ENCODE data around the gene WNT9B.

Gene WNT9B

DNA sequence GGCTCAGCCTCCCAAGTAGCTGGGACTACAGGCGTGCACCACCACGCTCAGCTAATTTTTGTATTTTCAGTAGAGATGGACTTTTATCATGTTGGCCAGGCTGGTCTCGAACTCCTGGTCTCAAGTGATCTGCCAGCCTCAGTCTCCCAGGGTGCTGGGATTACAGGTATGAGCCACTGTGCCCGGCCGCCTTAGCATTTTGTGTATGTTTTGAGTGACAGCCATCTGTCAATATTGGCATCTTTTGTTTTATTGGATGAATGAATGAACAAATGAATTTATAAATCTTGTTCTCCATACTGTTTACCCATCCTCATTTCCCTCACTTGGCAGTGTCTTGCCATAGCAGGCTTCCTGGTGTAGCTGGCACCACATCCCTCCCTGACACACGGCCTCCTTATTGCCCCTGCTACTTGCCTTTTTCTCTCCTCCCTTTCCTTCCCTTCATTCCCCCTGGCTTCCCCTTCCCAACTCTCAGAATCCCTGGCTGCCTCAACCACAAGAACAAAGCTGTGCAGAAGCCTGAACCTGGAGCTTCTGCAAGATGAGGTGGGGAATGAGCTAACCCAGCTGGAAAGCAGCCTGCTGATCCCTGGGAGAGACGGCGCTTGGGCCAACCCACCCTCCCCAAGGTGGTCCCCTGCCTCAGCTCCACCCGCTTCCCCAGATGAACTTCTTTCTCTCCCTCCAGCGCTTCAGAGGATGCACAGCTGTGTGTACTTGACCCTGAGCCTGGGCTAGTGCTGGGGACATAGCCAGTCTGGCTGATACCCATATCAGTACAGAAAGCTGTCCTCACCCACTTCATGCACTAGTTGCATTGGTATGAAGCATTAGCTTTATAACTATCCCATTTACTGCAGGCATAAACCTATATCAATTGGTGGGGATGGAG, 34.3 kb downstream of the WNT9B start:
- no peak for DNase-seq

GRCh38 chr17:46886310-46886663, 34.9 kb downstream of the WNT9B start:
- DNase-seq: no peak

- DNase-seq: no peak
Observed at GRCh38 chr17:46887717-46888116, 36.3 kb downstream of the WNT9B start.

GRCh38 chr17:46888727-46889126, 37.3 kb downstream of the WNT9B start:
- no peak for DNase-seq

- no peak for DNase-seq
Observed at GRCh38 chr17:46889519-46889918, 38.1 kb downstream of the WNT9B start.

DNA sequence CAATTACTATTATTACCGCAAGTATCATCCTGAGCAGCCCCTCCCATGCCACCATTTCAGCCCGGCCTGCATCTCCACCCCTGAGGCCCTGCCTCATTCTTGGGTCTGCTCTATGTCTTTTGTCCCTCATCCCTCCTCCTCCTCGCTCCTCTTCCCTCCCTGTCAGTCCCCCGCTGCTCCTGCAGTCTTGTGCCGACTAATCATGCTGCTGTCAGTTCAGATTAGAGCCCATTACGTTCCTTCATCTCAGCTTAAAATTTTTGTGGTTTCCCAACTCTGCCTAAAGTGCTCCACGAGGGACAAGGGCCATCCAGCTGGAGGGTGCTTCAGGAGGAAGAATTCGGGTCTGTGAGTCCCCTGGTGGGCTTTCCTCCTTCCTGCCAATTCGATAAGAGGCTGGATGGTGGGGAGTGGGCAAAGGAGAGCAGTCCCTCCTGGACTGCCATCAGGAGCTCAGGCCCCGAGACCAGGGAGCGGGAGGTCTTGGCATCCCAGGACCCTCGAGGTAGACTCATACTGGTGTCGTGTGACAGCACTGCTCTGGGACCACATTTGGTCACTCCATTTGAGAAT, 38.7 kb downstream of the WNT9B start:
- DNase-seq: no peak

DNA sequence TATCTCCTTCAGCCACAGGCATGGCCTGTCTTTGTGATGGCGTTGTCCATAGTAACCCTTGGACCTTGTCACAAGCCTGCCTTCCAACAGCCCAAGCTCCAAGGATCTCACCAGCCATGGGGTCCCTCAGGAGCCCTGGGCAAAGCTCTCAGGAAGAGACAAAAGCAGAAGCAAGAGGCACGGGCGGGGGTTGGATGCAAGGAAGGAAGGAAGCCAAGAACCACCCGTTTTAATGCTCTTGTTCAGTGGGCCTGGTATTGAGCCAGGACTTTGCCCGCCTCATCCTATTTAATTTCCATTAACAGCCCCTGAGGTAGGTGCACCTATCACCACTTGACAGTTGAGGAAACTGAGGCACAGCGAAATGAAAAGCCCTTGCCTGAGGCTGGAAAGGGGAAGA, 39.3 kb downstream of the WNT9B start:
- DNase-seq: no peak

DNA sequence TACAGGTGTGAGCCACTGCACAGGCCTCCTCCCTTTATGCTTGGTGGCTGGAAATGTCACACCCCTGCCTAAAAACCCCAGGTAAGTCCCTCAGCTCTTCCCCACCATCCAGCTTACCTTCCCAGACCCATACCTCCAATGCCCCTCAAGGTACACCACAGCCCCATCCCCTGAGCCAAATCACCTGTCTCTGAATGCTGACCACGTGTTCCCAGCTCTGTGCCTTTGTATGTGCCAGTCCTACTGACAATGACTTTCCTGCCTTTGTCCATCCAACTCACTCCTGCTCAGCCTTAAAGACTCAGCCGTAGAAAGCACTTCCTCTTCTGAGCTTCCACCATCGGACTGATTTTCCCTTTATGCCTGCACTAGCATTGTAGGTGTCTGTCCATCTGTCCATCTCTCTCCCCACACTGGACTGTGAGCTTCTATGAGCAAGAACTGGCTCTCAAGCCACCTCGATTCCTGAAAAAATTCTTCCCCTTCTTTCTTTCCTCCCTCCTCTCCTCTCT, 40.9 kb downstream of the WNT9B start:
- DNase-seq: no peak

- no peak for DNase-seq
Observed at GRCh38 chr17:46894024-46894423, 42.6 kb downstream of the WNT9B start.

DNA sequence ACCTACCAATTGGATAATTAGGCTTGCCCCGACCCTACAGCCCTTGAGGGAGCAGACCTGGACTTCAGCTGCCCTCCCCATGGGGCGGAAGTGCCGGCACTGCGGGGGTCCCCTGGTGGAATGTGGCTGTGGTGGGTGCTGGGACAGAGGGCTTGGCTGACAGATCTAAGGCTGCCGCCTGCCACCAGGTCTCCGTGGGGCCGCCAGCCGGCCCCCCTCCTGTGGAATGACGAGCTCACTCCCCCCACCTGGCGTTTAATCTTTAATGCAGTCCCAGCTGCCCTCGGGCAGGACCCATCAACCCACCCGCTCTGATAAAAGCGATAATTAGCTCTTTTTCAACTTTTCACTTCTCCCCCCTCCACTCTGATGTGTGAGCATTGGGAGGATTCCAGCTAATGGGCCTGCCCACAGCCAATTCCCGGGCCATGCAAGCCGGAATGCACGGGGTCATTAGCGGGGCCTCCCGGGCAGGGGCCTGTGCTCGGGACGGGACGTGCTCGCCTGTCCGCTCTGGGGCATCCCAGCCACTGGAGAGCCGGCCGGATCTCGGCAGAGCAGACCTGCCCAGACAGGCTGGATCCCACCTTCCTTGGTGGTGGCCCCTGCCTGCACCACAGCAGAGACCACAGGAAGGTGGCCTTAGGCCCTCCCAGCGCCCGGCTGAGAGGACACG, 43.2 kb downstream of the WNT9B start:
- no peak for DNase-seq

- DNase-seq: no peak
Observed at GRCh38 chr17:46895171-46895570, 43.8 kb downstream of the WNT9B start.

DNA sequence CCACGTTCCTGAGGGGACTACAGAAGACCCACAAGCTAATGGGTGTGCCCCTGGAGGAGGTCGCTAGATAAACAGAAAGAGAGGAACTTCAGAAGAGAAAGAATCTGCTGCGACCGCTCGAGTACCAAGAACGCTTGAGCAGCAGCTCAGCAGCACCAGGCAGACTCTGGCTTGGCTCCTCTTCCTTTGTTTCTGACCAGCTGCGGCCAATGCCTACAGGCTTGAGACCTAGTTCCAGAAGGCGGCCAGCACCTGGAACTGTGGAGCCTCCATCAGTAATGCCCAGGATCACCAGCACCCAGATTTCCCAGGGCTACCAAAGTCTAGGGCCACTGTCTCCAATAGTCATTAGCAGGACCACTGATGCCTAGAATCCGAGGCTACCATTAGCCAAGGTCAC, 45.6 kb downstream of the WNT9B start:
- no peak for DNase-seq

- DNase-seq: no peak
Observed at GRCh38 chr17:46898364-46898763, 47.0 kb downstream of the WNT9B start.

DNA sequence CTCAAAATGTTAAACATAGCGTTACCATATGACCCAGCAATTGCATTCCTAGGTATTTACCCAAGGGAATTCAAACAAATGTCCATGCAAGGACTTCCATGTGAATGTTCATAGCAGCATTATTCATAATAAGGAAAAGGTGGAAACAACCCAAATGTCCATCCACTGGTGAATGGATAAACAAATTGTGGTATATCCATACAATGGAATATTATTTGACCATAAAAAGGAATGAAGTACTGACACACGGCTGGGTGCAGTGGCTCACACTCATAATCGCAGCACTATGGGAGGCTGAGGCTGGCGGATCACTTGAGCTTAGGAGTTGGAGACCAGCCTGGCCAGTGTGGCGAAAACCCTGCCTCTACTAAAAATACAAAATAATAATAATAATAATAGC, 47.5 kb downstream of the WNT9B start:
- no peak for DNase-seq

DNA sequence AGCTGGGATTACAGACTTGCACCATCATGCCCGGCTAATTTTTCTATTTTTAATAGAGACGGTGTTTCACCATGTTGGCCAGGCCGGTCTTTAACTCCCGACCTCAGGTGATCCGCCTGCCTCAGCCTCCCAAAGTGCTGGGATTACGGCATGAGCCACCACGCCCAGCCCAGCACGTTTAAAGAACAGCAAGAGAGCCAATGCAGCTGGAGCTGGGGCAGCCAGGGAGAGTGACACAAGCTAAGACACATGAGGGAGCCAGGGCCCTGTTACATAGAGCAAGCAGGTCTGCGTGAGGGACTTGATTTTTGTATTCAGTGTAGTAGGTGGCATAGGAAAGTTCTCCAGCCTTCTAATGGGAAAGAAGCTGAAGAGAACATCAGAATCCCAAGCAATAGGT, 49.9 kb downstream of the WNT9B start:
- no peak for DNase-seq

GRCh38 chr17:46903762-46904672, 52.6 kb downstream of the WNT9B start:
- DNase-seq: no peak

DNA sequence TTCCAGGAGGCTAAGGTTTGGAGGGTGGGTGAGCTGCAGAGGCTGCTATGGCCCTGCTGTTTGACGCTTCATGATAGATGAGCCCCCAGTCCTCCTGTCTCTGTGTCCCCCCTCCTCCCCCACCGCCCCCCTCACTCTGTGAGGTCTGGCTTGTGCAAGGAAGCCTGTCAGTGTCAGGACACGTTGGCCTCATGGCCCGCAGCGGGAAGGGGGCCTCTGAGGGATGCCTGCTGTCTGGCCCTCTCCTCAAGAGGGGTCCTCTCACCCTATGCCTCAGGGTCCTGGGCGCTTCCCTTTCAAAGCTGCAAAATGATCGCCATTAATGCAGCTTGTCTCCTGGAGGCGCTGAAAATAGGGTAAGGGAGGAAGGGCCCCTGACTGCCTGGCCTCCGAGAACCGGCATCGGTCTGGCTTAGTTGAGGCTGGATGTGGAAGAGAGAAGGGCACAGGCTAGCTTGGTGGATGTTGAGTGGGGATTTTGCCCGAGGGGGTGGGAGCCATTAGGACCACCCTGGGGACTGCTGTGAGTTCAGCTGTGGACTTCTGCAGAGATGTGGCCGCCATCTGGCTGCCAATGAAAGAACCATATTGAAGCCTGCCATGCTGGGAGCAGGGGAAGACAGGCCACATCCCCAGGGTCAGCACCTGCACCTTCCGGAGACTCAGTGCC, 56.8 kb downstream of the WNT9B start:
- DNase-seq: no peak

DNA sequence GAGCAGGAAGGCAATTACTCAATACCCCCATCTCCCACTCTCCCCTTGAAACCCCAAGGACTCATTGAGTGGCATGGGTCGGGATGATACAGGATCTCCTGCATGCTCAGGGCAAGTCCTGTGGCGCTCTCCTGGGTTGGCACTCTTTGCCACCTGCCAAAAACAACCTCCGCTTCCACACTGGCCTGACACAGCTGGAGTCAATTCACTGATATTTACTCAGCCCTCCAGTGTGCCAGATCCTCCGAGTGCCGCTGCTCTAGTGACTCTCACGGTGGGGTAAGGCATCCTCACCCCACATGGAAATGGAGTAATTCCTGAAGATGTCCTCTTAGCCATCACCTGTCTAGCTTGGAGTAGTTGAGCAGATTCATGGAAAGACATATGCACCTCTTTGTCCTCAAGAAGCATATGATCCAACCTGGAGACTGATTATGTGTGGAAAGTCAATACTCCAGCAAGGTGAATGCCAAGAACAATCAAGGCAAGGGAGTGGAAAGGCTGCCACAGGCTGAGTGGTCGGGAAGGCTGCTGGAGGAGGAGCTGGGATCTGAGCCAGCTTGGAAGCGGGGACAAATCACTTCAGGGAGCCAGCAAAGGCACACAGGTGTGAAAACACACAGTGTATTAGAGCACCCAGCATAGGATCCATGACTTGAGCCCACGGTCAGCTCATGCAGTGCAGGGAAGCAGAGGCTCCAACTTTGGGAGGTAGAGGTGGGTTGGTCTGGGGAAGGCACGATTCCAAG, 59.0 kb downstream of the WNT9B start:
- no peak for DNase-seq

DNA sequence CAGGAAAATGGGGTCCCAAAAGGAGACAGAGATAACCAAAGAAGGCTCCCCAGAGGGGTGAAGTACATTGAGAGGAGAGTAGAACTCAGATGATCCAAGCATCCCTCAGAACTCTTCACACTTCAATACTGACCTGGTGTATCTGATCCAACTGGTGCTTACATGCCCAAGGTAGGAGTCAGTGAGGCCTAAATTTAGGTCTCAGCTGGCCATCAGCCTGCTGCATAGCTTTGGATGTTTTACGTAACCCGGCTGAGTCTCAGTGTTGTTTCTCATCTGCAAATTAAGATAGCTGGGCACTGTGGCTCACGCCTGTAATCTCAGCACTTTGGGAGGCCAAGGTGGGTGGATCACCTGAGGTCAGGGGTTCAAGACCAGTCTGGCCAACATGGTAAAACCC, 59.9 kb downstream of the WNT9B start:
- DNase-seq: no peak

DNA sequence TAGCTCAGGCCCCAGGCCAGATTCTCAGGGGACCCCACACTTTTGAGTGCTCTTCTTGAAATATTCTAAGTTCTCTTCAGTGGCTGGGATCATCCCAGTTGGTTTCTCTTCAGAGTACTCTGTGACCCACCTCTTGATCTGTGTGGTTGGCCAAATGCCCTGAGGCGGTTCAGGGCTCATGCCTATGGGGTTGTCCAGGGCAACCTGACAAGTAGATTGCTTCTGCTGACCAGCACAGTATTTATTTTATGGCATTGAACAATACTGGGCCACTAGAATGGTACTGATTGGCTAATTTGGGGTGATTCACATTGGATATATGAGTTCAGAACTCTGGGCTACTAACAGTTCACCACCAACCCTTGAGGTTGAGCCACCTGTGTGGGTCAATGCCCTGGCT, 64.2 kb downstream of the WNT9B start:
- DNase-seq: no peak

DNA sequence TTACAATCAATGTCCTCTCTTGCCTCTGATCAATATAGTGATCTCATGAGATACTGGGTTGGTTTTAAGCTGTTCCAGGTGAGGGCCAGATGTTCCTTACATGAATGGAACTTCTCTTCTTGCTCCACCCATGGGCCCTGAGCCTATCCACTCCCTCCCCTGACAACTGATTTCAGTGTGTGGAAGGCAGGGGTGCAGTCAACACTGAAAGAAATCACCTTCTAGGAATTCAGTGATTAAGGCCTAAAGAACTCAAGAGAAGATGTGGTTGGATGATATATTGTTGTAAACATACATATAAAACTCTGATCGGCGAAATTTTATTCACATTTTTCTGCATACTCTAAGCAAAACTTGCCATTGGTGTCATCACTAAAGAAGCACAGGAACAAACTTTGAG, 64.8 kb downstream of the WNT9B start:
- no peak for DNase-seq

DNA sequence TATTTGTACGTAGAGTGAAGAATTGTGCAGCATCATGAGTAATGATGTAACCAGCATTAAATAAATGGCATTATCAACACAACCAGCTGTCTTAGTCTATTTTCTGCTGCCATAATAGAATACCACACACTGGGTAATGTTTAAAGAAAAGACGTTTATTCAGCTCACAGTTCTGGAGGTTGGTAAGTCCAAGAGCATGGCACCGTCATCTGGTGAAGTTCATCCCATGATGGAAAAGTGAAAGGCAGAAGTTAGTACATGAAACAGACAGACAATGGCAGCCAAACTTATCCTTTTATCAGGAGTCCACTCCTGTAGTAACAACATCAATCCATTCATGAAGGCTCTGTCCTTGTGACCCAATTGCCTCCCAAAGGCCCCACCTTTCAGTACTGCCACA, 65.2 kb downstream of the WNT9B start:
- DNase-seq: no peak

Data from activated T-cell treated with anti-CD3 and anti-CD28 coated beads for 4 hours (primary cell).